Keratinocyte (primary cell): ENCODE data around the gene AP5Z1.

Source experiments
- CTCF ChIP-seq, 3 experiments: IDR thresholded peaks in 1 of 3; conservative IDR thresholded peaks in 1 of 3; optimal IDR thresholded peaks in 1 of 3; 2 replicates in 2 of 3; 3 replicates in 1 of 3; pipeline versions ENCODE3 to v1.5.1; 2011; ENCODE audit warnings: low read length in 3 of 3, mild to moderate bottlenecking in 3 of 3, moderate library complexity in 2 of 3, control low read depth in 1 of 3, inconsistent platforms in 1 of 3; ENCODE audit not compliant: insufficient read depth in 2 of 3; ENCODE audit errors: extremely low read depth in 1 of 3
- EZH2 ChIP-seq: IDR thresholded peaks from one replicate; pipeline ENCODE4 v1.6.1; 2012; ENCODE audit warnings: inconsistent platforms, mild to moderate bottlenecking, low read length, moderate library complexity

- TF ChIP-seq CTCF (optimal IDR thresholded peaks at IDR 0.05 in 1 of 3, IDR thresholded peaks at IDR 0.05 in 1 of 3, conservative IDR thresholded peaks at IDR 0.05 in 1 of 3; ENCODE audit: extremely low read depth in 1 of 3, insufficient read depth in 2 of 3, low read length in 3 of 3) (no peak), EZH2 (no peak)
Measured at GRCh38 chr7:4727914-4728705, 47.3 kb upstream of the AP5Z1 start.
